ENCODE measurements around the gene ADPRHL1.

DNA sequence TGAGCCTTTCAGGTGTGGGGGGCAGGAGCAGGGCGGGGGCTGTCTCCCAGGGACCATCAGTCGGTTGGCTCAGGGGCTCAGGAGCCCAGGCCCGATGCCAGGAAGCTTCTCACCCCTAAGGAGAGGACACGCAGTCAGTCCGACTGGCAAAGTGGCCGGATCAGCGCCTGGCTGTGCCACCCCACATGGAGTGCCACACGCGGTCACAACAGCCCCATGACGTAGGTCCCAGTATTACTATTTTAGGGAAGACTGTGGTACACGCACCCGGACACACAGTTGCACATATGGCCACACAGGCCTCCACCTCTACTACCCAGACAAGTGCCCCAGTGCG lies 60.1 kb downstream of the ADPRHL1 start:
- TF ChIP-seq, protein P1, sequence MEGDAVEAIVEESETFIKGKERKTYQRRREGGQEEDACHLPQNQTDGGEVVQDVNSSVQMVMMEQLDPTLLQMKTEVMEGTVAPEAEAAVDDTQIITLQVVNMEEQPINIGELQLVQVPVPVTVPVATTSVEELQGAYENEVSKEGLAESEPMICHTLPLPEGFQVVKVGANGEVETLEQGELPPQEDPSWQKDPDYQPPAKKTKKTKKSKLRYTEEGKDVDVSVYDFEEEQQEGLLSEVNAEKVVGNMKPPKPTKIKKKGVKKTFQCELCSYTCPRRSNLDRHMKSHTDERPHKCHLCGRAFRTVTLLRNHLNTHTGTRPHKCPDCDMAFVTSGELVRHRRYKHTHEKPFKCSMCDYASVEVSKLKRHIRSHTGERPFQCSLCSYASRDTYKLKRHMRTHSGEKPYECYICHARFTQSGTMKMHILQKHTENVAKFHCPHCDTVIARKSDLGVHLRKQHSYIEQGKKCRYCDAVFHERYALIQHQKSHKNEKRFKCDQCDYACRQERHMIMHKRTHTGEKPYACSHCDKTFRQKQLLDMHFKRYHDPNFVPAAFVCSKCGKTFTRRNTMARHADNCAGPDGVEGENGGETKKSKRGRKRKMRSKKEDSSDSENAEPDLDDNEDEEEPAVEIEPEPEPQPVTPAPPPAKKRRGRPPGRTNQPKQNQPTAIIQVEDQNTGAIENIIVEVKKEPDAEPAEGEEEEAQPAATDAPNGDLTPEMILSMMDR (IDR thresholded peaks at IDR 0.05; ENCODE audit: extremely low read depth in 1 of 2, insufficient read depth in 1 of 2, low read depth in 1 of 2, low read length in 2 of 2): no peak
- TF ChIP-seq POLR2A (IDR thresholded peaks at IDR 0.05; ENCODE audit: low read depth, low read length): no peak
- TF ChIP-seq EZH2 (IDR thresholded peaks at IDR 0.05; ENCODE audit: borderline replicate concordance, low read depth, low read length, severe bottlenecking): no peak

Data from endothelial cell of umbilical vein (primary cell).